Kidney glomerular epithelial cell (primary cell): Measurements from ENCODE around the gene ZRANB3.

Experiments used
- DNase-seq: peaks from one replicate; lab custom pipeline; 2025; lab: John Stamatoyannopoulos, UW

ZRANB3 gene

GRCh38 chr2:135248611-135249010 lies 282.4 kb downstream of the ZRANB3 start:
- DNase-seq = no peak

- DNase-seq = no peak
Measured at GRCh38 chr2:135246711-135247270, 284.2 kb downstream of the ZRANB3 start.

DNA sequence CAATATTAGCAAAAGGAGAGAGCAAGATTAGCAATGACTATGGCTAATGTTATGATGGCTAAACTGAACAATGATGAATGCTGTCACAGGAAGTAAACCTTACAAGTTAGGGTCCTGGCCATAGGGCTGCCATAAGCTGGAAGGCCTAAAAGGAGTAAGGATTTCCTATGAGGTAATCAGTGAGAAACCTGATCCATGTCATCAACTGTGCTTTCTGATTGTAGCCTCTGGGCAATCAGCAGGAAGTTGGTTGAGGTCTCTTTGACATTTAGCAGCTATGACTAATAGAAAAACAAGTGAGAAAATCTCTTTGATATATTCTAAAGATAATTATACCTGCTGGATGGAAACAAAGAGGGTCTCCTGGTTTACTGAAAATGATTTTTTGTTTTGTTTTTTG lies 285.9 kb downstream of the ZRANB3 start:
- no peak for DNase-seq

DNA sequence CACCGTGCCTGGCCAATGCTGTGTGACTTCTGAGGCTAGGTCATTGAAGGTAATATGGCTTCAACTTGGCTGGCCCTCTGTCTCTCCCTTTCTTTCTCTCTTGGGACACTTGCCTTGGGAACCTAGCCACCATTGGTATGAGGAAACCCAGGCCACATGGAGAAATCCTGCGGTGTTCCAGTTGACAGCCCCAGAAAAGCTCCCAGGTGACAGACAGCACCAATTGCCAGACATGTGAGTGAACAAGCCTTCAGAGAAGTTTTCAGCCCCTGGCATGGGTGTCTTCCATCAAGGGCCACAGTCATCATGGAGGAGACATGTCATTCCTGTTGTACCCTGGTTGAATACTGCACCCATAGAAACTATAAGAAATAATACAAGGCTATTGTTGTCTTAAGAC lies 292.4 kb downstream of the ZRANB3 start:
- DNase-seq = no peak

GRCh38 chr2:135230150-135230549 lies 300.9 kb downstream of the ZRANB3 start:
- no peak for DNase-seq

DNA sequence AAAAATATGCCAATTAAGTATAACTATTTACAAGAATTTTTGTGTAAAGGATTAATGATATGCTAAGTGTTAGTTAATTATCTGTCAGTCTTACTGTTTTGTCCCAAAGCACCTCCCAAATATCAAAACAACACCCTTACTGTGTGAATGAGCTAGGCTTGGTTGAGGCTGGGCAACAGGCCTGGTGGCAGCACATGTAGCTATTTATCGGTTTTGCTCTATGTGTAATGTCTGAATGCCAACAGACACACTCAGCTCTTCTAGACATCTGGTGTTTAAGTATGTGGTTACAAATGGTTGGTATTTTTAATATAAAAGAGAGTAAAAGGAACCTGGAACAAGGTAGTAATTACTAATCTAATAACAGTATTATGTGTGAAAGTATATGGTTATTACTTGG lies 303.6 kb downstream of the ZRANB3 start:
- DNase-seq = no peak

DNA sequence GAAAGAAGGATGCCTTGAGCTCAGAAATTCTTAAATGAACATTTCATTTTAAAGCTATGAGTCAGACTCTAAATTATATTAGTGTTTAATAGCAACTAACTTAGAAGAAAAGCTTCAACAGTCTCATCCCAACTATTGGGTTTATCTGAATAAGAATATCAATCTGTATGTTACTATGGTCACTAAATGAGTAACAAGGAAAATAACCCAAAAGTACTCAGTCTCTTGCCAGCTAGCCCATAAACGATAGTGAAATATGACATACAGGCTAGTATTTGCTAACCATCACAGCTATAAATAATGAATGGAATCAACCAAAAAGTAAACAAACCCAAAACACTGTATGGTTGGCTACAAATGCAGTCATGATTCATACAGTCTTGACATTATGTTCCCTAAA lies 304.1 kb downstream of the ZRANB3 start:
- no peak for DNase-seq

DNA sequence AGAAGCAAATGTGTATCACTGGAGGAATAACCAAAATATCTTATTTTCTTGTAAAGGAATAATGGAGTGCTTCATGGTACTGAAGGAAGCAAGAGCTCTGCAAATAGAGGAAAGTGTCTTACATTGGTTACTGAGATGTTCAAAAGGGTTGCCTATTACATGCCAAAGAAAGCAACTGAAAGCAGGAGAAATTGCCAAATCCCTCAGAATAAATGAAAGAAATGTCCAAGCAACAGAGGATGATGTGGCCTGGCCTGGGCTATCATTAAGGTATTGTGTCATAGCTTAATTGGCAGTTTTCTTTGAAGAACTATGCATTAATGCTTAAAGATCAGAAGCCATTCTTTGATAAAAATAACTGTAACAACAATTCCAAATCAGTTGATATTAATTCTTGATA lies 305.2 kb downstream of the ZRANB3 start:
- DNase-seq = no peak

- no peak for DNase-seq
Measured at GRCh38 chr2:135219226-135219625, 311.8 kb downstream of the ZRANB3 start.

DNA sequence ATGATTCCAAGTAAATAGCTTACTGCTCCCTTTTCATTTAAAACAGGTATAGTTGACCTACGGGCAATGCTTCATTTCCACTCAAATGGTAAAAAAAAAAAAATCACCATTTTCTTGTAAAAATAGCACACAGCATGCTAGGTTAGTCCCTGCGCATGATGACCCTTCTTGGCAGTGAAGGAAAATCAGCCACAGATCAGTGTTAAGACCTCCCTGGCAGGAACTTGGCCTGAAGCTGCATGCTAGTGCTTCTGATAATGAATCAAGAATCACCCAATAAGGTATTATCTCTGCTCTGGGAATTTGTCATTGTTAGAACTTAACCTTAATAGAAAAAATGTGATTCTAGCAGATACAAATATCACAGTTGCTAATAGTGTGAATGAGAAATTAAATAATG lies 312.6 kb downstream of the ZRANB3 start:
- no peak for DNase-seq

GRCh38 chr2:135212757-135213156 lies 318.3 kb downstream of the ZRANB3 start:
- DNase-seq = no peak

- no peak for DNase-seq
Measured at GRCh38 chr2:135208016-135208415, 323.0 kb downstream of the ZRANB3 start.

DNA sequence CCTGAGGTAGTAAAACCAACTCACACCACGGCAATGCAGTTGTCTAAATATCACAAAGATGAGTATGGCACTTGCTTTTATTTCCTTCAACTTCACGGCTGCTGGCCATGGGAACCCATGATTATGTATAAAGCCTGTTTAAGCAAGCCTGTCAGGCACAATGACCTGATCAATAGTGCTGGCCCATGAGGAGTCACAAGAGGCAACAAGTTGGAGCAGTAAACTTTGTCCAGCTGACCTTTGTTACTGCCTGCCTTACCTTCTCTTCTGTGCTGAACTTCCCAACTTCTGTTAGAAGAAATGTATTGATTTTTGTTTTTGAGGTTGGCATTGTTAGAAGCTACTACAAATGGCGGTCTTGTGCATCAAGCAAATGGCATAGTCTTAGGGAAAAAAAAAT lies 327.1 kb downstream of the ZRANB3 start:
- no peak for DNase-seq

DNA sequence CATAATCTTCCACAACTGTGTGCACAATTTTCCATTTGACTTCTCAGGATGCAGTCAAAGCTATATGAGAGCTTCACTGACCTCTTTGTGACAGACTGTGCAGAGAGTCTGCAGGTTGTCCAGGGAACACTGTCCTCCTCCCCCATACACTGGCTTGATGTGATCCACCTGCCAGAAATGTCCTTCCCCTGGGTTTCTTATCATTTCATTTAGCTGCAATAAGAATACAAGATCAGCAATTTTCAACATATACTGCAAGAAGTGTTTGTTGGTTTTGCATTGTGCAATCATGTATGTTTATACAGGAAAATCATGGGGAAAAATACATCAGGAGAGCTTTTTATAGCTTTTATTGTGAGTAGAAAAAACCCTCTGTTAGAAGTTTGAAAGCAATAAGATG lies 328.3 kb downstream of the ZRANB3 start:
- DNase-seq = no peak

GRCh38 chr2:135198481-135198880 lies 332.5 kb downstream of the ZRANB3 start:
- DNase-seq = no peak

DNA sequence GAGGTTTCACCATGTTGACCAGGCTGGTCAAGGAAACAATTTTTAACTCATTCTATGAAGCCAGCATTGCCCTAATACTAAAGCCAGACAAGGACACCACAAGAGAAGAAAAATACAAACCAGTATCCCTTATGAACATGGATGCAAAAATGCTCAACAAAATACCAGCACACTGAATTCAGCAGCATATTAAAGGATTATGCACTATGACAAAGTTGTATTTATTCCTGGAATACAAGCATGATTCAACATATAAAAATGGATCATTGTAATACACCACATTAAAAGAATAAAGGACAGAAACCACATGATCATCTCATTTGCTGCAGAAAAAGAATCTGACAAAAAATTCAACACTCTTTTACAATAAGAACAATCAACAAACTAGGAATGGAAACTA lies 340.2 kb downstream of the ZRANB3 start:
- no peak for DNase-seq

DNA sequence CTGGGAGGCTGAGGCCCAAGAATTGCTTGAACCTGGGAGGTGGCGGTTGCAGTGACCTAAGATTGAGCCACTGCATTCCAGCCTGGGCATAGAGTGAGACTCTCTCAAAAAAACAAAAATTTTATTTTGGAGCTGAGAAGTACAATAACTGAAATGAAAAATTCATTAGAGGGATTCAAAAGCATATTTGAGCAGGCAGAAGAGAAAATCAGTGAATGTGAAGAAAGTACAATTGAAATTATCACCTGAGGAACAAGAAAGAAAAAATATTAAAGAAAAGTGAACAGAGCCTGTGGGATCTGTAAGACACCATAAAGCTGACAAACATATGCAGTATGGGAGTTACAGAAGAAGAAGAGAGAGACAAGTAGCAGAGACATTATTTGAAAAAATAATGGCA lies 341.9 kb downstream of the ZRANB3 start:
- no peak for DNase-seq

DNA sequence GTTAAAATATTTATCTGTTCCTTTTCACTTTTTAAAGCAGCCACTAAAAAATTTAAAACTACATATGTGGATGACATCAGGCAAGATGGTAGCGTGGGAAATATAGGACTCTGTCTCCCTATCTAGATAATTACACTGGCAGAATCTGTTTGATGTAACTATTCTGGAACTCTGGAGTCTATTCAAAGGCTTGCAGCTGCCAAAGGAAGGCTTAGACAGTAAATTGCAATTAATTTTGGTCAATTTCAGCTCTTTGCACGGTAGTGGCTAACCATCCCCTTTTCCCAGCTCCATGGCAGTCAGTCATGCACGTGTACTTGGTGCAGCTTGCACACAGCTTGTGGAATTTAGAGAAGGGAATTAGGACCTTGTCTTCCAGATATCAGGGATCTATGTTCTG lies 343.7 kb downstream of the ZRANB3 start:
- no peak for DNase-seq

DNA sequence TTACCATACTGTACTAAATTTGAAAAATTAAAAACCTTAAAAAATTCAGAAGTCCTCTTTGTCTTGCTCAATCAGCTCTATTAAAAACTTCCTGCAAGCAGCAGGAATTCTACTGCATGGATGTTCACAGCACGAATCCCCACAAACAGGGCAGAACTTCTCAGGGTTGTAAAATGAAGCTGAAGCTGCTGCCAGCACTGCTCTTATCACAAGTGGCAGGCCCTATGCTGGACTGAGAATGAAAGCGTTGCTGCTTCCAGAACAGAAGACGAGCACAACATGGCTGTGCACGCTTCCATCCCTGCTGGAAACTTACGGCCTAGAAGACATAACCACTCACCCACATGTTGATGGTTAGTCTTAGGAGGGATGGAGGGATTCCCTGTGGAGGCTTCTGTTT lies 345.0 kb downstream of the ZRANB3 start:
- DNase-seq = no peak

DNA sequence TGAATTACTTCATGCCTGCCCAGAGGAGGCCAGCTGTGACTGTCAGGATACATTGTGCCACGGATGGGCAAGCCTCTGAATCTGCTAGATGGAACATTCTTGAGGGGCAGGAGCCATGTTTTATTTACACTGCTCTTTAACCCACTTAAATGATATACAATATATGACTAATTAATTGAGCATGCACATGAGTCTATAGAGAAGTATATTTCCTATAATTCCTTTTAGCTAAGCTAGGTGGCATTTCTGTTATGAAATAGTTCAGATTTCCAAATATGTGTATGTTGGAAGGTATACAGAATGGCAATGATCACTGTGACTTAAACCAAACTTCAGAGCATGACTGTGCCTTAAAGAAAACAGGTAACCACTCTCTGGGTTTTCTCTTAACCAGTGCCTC lies 347.2 kb downstream of the ZRANB3 start:
- DNase-seq = no peak

- no peak for DNase-seq
Measured at GRCh38 chr2:135182601-135183000, 348.4 kb downstream of the ZRANB3 start.

DNA sequence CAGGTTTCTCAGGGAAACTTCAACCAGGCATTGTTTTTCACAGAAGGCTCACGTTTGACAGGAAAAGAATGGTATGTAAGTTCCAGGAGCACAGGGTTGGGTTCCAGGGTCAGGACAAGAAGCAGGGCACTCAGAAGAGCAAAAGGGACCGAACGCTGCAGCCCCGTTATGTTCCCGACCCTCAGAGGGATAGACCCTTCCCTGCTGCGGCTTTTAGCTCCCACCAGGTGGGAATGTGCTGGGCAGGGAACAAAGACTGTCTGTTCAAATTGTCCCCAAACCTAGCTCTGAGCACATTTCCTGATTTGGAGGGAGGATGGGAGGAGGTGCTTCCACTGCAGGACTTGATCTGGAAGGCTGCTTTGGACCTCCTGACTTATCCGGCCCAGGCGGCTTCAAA lies 348.8 kb downstream of the ZRANB3 start:
- DNase-seq = no peak

DNA sequence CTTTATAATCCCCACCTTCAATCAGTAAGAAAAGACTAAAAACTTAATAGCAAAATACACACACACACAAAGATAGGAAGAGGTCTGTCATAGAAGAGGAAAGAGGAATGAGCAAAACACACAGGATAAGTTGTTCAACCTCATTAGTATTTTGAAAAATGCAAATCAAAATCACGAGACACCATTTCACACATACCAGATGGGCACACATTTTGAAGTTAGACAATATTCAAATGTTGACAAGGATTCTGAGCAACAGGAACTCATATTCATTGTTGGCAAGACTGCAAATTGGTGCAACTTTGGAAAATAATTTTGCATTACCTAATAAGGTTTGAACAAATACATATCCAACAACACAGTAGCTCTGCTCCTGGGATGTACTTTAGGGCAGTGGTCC lies 351.3 kb downstream of the ZRANB3 start:
- no peak for DNase-seq

DNA sequence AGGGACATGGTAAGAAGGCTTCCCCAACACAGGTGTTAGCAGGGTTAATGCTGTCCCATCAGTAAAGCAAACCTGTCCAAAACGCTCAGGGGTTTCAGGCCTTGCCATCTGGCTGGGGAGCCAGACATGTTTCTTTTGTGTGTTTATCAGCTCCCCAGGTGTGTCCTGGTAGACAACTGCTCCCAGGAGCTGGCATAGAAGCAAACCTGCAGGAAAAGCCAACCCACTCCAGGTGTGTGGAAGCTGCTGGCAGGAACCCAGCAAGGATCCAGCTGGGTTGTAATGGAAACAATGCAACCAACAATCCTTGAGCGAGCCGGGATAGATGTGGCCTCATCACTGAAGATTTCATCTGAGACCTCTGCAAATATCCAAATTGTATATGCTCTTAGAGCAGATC lies 355.8 kb downstream of the ZRANB3 start:
- no peak for DNase-seq

GRCh38 chr2:135174810-135175093 lies 356.3 kb downstream of the ZRANB3 start:
- no peak for DNase-seq
